NCI-H146 (cell line): Measurements from ENCODE around the gene MEGF6.

Source experiments
- DNase-seq: peaks from one replicate; lab custom pipeline; 2025; lab: John Stamatoyannopoulos, UW

MEGF6 gene

DNA sequence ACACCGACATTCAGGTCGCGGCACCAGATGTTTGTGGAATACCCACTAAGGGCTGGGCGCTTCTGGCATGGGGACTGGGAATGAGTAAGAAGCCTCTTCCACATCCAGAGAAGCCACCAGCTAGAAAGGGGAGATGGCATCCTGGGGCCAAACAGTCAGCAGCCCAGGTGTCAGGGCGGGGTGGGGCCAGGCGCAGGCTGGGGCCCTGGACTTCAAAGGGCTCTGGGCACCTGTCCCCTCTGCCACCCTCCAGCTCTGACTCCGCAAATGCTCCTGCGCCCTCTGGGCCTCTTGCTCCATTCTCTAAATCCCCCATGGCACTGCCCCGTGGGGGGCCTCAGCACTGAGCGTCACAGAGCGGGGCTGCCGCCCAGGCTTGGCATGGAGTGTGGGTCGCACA is 70.4 kb downstream of the MEGF6 start:
- DNase-seq: no peak

DNA sequence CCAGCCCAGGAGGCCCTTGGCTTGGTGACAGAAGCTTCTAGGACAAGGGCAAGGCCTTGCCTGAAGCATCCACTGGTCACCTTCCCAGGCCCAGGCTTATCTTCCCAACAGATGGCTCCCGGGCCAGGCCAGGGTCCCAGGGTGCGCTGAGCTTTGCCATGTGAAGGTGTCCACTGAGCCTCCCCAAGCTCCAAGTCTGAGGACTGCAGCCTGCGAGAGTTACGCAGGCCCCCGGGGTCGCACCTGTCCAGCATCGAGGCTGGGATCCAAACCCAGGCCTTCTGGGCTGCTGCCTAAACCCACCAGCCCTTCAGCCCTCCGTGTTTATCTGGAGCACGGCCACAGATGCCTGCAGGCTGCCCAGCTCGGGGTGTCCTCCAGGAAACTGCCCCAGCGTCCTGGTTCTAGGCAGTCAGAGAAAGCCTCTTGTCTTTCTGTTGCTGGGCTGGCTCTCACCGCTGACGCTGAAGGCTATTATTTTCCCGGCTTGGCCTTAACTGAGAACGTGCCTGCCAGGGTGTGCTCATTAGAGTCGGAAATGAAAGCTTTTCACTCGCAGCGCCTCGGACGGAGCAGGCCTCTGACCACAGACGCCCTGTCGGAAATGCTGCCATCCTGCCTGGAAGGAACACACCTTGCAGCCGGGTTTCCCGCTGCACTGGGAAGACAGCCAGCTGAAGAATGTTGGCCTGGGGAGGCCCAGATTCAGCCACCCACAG is 71.4 kb downstream of the MEGF6 start:
- DNase-seq: no peak

DNA sequence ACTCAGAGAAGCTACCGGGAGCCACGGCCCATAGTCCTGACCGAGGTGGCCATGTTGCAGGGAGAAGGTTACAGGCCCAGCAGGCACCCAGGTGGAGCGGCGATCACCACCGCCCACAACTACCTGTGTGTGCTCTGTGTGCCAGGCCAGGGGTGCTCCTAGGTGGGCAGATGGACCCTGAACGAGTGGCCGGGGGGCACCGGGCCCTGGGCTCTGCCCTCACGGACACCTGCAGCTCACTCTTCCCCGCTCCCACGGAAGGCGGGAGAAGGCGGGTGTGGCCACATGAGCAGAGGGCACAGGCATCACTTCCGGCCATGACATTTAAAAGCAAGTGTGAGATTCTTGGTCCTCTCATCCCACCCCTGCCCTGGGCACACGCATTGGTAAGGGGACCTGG is 73.9 kb downstream of the MEGF6 start:
- DNase-seq: no peak

DNA sequence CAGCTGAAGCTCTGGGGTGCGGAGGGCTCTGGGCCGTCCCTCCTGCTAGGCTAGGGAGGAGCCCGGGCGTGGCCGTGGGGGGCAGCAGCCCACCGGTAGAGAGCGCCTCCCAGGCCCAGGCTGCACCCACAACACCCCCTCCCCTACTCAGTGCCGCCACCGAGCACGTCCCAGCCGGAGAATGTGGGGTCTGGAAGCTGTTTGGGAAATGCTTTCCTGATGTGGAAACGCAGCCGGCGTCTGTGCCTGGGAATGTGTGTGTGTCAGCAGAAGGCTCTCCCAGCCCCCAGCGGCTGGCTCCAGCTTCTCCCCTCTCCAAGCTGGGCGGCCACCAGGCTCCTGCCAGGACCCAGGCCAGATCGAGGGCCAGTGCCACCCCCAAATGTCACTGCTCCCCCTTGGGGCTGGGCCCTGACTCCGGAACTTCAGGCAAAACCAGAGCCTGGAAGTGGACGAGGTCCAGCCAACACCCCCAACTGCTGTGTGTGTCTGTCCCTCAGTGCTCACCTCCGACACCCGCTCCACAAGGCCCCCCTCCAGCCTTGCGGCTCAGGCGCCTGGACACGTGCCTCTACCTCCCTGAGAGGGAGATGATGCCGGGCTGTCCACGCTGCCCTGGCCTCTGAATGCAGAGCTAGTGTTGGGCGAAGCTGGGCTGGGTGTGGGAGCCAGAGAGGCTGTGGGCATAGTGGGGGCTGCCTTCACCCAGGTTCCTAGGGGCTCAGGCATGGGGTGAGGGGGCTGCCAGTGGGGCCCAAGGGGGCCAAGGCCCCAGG is 74.7 kb downstream of the MEGF6 start:
- no peak for DNase-seq

DNA sequence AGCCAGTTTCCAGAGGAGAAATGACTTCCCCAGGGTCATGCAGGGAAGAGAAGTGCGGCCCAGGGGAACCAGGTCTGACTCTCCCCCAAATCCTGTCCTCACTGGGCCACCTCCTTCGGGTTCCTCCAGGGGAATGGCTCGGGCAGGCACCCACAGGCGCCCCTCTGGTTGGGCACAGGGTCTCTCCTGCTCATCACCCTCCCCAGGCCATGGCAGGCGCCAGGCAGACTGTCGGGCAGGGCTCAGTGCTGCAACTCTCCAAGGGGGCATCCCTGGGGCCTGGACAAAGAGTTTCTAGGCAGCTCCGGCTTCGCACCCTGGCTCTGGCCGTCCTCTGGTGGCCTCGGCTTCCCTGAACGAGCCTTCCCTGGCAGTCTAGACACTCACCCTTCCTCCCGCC is 75.6 kb downstream of the MEGF6 start:
- DNase-seq: no peak

DNA sequence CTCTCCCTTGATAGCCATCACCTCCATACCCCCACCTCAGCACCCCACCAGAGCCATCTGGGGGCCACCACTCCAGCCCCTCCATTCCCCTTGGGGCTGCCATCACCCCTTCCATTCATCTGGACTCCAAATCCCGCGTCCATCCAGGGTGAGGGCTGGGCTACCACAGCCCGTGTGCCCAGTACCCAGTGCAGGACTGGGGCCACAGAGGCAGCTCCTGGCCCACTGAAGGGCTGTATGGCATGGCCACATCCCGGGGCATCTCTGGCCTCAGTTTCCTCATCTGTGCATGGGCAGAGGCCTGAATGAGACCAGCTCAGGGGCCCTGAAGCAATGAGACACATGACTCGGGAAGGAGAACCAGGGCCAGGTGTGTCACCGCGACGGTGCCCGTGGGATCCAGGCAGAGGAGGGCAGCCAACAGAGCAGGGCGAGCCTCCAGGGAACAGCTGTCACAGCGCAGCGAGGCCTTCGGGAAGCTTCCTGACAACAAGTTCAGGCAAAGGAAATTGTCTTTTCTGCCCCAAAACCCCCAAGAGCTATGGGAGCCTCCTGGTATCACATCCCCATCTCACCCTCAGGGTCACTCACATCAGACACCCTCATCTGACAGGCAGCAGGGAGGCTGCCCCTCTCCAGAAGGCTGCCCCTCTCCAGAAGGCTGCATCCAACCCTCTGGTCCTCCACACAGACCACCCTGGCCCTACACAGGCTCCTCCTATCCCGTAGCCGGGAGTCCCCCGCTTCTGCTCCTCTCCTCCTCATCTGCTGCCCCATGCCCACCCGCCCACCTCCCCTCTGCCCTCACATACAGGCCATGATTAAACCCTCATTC is 76.3 kb downstream of the MEGF6 start:
- no peak for DNase-seq

DNA sequence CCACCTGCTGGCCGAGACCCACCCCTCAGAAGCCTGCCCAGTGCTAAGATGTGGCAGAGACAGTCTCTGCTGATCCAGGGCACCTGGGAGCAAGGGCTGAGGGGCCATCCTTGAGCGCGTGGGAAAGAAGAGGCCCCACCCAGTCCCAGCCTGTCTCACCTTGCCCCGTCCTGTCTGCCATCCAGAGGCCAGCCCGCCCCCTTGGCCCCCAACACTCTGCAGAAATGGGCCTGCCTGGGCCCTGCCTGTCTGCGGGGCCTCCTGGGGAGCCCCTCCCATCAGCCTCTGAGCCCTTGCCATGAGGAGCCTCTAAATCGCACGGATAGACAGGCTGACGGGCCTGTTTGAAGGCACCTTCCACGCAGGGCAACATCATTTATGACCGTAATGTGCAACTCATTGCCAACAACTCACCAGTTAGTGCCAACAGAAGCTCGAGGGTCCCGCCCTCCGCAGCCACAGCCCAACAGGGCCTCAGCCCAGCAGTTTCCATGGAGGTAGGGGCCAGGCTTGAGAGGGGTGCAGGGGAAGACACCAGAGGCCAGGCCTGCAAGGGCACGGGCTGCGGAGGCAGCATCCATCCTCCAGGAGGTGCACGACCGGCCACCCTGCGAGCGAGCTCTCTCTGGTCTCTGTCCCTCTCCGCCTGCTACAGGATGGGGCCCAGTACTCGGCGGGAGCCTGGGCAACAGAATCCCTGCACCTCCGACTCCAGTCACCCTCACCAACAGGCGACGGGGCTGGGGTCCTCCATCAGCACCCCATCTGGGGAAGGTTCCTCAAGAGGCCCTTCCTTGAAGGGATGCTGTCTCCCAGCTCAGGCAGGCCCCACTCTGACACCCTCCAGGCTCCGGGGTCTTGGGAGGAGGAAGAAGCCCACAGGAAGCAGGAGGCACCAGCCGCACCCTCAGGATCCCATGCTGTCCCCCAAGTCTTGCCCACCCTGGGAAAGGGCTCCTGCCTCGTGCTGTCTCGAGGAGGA is 78.0 kb downstream of the MEGF6 start:
- no peak for DNase-seq

DNA sequence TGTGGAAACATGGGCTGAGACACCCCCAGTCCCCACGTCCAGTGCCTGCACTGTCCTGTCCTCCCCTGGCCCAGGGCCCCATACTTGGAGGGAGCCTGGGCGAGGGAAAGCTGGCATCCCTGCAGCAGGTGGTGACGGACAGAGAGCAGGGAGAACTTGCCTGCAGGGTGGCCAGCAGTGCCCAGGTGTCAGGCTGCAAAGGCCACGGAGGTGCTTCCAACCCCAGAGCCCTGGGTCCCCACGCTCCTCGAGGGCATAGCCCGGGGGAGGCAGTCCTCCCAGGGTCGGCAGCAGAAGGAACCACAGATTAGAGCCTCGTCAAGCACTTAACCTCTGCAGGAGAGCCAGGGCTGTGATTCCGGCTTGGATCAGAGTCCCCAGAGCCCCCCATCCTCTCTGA is 79.4 kb downstream of the MEGF6 start:
- no peak for DNase-seq

DNA sequence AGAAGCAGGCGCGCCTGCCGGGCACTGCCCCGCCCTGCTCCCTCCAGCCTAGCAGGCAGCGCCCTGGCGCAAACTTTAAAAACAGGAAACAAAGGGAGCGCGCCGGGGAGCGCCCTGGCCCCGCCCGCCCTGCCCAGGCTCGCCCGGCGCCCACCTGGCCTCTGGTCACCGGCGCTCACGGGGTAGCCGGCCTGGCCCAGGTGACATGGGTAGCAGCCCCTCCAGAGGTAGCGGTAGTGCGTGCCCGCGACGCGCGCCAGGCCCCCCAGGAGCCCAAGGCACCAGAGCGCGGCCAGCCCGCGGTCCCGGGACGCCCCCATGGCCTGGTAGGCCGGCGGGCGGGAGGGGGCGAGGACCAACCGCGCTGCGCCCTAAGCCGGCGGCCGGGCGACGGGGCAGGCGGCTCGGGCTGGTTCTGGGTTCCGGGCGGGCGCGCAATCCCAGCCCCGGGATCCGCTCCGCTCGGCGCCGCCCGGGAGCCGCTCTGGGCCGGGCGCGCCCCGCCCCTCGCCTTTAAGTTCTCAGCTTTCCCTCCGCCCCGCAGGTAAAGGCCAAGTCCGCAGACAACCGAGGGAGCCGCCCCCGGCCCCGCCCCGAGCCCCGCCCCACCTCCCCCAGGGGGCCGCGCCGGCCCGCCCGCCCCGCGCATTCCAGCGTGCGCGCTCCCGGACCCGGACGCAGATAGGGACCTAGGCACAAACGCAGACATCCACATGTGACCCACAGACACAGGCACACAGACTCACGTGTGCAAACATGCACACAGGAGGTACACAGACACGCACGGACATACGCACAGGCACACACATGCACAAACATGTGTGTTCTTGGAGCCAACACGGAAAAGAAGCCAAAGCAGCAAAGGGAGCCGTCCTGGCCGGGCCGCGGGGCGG is 80.1 kb downstream of the MEGF6 start:
- DNase-seq: peak; percentile 78

DNA sequence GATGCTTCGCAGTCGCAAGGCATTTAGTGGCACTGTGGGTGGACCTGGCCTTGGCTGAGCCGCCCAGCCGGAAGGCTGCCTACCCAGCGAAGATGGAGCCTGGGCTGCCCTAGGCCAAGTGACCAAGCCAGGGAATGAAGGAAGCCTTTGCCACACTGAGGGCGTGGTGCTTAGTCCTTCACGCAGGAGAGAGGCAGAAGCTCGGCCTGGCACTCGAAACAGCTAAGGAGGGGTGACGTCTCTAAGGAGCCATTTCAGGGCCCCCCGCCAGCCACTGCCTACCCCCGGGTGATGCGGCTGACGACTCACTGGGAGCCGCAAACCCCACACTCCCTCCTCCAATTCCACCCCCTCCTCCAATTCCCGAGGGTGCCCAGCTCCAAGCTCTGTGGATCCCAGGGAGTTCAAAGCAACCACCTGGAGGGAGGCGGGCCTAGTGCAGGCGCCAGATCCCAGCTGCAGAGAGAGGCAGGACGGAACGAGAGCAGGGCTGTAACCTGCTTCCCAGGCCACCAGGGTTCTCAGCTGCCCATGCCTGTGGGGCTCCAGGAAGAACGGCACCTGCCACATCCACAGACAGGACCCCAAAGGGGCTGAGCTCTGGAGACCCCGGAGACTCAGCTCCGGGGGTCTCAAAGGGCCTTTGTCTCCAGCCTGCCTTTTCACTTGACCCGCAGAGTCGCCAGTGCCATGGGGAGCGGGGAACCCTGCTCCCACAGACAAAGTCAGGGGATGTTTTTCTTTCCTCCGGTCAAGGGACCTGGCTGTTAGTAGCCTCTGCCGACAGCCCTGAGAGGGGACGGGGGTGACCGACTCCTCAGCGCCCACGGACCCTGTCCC is 81.0 kb downstream of the MEGF6 start:
- peak; percentile 47 for DNase-seq

DNA sequence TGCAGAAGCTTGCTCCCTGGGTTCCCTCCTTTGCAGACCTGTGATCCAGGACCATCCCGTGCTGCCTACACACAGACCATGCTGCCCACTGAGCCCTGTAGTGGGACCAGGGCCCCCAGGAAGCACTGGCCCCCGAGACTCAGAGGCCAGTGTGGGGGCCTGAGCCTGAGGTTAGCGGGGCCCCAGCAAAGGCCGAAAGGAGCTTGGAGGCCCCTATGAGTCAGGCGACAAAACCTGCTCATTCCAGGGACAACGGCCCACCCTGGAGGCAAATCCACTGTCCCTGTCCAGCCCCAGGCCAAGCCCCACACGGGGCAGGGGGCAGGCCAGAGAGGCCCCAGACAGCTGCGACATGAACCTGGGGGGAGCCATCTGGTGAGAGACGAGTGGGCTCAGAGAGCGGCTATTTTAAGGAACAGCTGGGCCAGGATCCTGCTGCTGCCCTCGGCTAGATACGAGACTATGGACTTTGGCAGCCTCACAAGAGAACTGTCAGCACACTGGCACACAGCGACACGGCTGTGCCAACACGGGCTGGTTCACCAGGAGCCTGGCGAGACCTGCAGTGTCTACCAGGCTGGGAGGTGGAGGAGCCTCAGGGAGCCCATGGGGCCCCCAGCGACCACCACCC is 82.1 kb downstream of the MEGF6 start:
- no peak for DNase-seq

DNA sequence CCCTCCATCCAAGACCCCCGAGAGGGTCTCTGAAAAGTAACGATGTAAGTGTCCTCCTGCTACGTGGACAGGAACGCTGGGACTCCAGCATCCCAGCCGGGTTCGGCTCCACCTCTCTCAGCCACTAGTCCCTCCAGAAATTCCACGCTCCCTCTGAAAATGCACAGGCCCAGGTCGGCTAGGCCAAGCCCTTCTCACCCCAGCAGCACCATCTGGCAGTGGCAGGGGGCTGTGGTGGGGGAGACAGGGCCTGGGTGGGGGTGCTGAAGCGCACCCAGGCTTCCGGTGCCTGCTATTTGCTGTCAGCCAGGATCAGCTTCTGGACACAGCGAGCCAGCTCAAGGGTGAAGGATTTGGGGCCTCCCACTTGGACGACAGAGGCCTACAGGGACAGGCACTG is 83.5 kb downstream of the MEGF6 start:
- no peak for DNase-seq

DNA sequence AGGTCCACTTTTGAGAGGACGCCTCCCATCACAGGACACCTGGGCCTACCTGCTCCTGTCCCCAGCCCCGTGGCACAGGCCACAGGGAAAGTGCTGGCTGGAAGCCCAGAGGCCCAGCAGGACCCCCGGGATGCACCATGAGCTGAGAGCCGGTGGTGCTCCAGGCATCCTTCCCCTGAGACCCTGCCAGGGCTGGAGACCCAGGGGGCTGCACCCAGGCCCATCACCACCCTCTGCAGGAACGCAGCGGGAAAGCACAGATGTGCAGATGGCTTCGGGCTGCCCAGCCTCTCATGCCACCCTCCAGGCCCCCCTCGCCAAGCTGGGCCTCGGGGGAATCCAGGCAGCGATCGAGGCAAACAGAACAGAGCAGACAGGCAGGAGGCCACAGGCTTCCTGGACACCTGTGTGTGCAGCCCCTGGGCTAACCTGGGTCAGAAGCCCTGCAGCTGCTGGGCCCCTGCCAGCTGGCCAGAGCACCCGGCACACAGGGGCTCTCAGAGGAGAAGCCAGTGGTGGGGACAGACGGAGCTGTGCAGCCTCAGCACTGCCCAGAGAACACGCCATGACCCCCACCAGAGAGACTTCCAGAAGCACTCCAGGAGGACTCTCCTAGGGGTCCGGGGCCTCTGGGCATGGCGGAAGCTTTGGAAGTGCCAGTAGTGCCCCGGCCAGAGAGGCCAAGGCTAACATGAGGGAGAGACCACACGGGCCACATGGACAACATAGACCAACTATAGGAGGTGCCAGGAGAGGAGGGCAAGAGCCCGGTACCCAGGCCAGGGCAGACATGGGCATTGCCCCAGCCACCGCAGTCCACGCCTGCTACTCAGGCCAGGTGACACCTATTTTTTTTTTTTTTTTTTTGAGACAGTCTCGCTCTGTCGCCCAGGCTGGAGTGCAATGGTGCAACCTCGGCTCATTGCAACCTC is 85.5 kb downstream of the MEGF6 start:
- DNase-seq: no peak

DNA sequence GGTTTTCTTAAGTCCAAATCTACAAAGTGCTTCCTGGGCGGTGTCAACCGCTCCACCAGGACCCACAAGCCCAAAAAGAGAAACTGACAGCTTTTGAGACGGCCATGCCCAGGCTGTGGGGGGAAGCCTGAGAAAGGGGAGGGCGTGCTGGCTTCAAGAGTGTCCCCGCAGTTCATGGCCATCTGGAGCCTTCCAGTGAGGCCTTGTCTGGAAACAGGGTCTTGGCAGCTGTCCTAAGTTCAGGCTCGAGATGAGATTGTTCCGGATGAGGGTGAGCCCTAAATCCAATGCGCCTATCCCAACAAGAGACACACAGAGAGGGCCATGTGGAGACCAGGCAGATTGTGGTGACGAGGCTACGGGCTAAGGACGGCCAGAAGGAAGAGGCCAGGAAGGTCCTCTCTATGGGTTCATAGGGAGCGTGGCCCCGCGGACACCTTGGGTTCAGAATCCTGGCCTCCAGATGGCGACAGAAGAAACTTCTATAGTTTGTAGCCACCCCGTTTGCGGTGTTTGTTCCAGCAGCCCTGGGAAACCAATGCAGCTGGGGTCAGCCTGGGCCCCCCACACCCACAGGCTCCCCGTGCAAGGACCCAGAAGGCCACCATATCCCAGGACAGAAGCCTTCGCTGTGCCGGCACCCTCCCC is 86.6 kb downstream of the MEGF6 start:
- no peak for DNase-seq

DNA sequence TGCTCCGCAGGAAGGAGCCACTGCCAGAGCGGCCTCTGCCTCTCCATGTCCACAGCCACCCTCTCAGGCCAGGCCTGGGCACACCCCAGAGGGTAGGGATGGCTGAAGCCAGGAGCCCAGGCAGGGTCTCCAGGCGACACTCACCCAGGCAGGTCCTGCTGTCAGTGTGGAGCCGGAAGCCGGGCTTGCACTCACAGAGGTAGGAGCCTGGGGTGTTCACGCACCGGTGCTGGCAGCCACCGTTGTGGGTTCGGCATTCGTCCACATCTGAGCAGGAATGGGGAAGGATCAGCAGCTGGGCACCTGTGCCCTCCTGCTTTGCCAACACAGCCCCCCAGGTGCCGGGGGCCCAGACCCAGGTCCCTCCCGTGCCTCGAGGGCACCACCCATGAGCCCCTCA is 87.3 kb downstream of the MEGF6 start:
- DNase-seq: no peak

DNA sequence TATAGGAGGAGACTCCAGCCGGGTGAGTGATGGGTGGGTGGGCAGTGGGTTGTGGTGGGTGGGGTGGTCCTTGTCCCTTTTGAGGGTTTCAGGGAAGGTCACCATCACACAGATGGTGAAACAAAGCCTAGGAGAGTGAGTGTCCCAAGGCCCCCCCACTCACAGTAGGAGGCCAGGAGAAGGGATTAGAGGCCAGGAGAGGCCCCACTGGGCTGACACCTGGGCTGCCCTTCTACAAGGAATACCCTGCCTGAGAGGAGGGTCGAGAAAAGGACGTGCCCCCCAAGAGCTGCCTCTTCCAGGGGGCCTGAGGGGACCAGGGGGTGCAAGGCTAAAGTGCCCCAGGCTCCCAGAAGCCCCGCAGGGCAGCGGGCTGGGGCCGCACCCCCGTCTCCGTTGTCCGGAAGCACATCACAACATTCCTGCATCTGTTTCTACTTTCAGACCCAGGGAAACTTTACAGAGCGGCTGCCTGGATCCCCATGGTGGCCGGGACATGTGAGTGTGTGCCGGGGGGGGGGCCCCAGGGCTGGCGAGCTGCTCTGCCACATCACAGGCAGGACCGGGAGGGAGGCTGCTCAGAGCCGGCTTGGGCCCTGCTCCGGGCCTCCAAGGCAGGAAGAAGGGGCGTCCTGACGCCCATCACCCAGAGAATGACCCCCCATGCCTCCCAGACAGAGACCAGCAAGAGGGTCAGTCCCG is 88.6 kb downstream of the MEGF6 start:
- DNase-seq: no peak

DNA sequence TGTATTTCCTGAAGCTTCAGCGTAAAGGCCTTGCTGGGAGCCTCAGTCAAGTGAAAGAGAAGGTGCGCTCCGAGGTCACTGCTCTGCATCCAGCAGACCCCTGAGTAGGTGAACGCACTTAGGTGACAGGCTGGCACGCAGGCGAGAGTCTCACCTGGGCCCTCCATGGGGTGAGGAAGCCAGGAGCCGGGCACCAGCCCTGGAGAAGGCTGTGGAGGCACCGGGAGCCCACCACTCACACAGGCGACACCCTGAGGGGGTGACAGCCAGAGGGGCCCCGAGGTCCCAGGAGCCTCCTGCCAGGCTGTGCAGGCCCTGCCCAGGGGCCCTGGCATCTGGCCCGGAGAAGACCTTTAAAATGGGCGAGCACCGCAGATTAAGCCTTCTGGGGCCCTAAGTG is 89.2 kb downstream of the MEGF6 start:
- no peak for DNase-seq
